Neutrophil (primary cell): ENCODE results near the gene CTSO.
"Not testable (repeated sequence)": the region's sequence is repeated elsewhere in the genome, so short reads cannot be mapped to it uniquely, and the experiment has no call there.

Experiments
- H3K27ac ChIP-seq: fragments of 200-600 bp; sonication (generic); 2 replicates; pipeline ENCODE4 v1.5.1; 2016; ENCODE audit warnings: mild to moderate bottlenecking, moderate library complexity
- H3K27me3 ChIP-seq: fragments of 200-600 bp; sonication (generic); 2 replicates; pipeline ENCODE4 v1.6.0; 2016; ENCODE audit warnings: mild to moderate bottlenecking
- H3K36me3 ChIP-seq: fragments of 200-600 bp; sonication (generic); 2 replicates; pipeline ENCODE4 v1.5.1; 2017
- H3K4me1 ChIP-seq, 2 experiments: fragments of 200-600 bp in 1 of 2; sonication (generic) in 1 of 2; 1 replicate in 1 of 2; 2 replicates in 1 of 2; pipeline versions ENCODE4 v1.5.1 to v1.6.1; 2013 to 2016; ENCODE audit warnings: low read depth in 1 of 2, low read length in 1 of 2, mild to moderate bottlenecking in 1 of 2, moderate library complexity in 1 of 2; ENCODE audit not compliant: control insufficient read depth in 1 of 2, insufficient read depth in 1 of 2
- H3K4me3 ChIP-seq, 2 experiments: fragments of 200-600 bp in 1 of 2; sonication (generic) in 1 of 2; 1 replicate in 1 of 2; 2 replicates in 1 of 2; pipeline ENCODE4 v1.5.1; 2013 to 2016; ENCODE audit warnings: low read depth in 1 of 2, low read length in 1 of 2, mild to moderate bottlenecking in 1 of 2, moderate library complexity in 1 of 2
- H3K9me3 ChIP-seq: fragments of 200-600 bp; sonication (generic); 2 replicates; pipeline ENCODE4 v1.5.1; 2016
- CTCF ChIP-seq: fragments of 200-600 bp; sonication (generic); IDR thresholded peaks from 2 replicates; pipeline ENCODE4 v1.5.1; 2016; ENCODE audit warnings: antibody characterized with exemption

The CTSO gene

GRCh38 chr4:155904331-155904730 is 49.3 kb downstream of the CTSO start:
- Histone ChIP-seq H3K27me3 (no peaks in the 10 kb centered on the region), H3K36me3 (no peaks in the 10 kb centered on the region), H3K4me3 (no peak overlapping the region), H3K27ac (no peak overlapping the region), H3K4me1 (no peaks in the 10 kb centered on the region), H3K9me3 (no peaks in the 10 kb centered on the region)
- TF ChIP-seq CTCF: no peak

GRCh38 chr4:155903453-155903852 is 50.2 kb downstream of the CTSO start, which contains the start of gene TDO2:
TSS of gene TDO2 (plus strand) at chr4:155903696. CDS start at chr4:155903759, 63 bp downstream.
- H3K4me3 ChIP-seq: no peak within 1 kb of the TSS
- H3K27me3 ChIP-seq: no peaks in the 10 kb centered on the region
- H3K27ac ChIP-seq: no peak within 1 kb of the TSS
- H3K9me3 ChIP-seq: no peaks in the 10 kb centered on the region
- TF ChIP-seq CTCF: no peak
- no peaks in the 10 kb centered on the region for H3K4me1 ChIP-seq
- no peaks in the 10 kb centered on the region for H3K36me3 ChIP-seq

- TF ChIP-seq CTCF: no peak
- H3K27me3 ChIP-seq: no peaks in the 10 kb centered on the region
- no peaks in the 10 kb centered on the region for H3K36me3 ChIP-seq
- no peaks in the 10 kb centered on the region for H3K4me1 ChIP-seq
- no peak overlapping the region for H3K4me3 ChIP-seq
- no peaks in the 10 kb centered on the region for H3K9me3 ChIP-seq
- no peak overlapping the region for H3K27ac ChIP-seq
Observed at GRCh38 chr4:155901013-155901412, 52.7 kb downstream of the CTSO start.

GRCh38 chr4:155900381-155900780 is 53.3 kb downstream of the CTSO start:
- H3K9me3 ChIP-seq: no peaks in the 10 kb centered on the region
- no peaks in the 10 kb centered on the region for H3K36me3 ChIP-seq
- H3K4me3 ChIP-seq: no peak overlapping the region
- no peak for TF ChIP-seq CTCF
- no peaks in the 10 kb centered on the region for H3K27me3 ChIP-seq
- H3K4me1 ChIP-seq: no peaks in the 10 kb centered on the region
- no peak overlapping the region for H3K27ac ChIP-seq

- Histone ChIP-seq H3K27me3 (no peaks in the 10 kb centered on the region), H3K4me3 (no peak overlapping the region), H3K4me1 (no peaks in the 10 kb centered on the region), H3K9me3 (no peaks in the 10 kb centered on the region), H3K36me3 (no peaks in the 10 kb centered on the region), H3K27ac (no peak overlapping the region)
- TF ChIP-seq CTCF: no peak
Observed at GRCh38 chr4:155899891-155900290, 53.8 kb downstream of the CTSO start.

- H3K9me3 ChIP-seq, H3K27me3 ChIP-seq, H3K27ac ChIP-seq, H3K4me3 ChIP-seq, H3K4me1 ChIP-seq, H3K36me3 ChIP-seq: not testable (repeated sequence)
Observed at GRCh38 chr4:155898371-155898770, 55.3 kb downstream of the CTSO start.
